H9 (cell line): ENCODE data around the gene DNER. TPM values are rescaled to one million over a fixed set of nuclear protein-coding genes. Genes with fewer than 3 reads are reported as not detected.

ENCODE experiments used
- DNase-seq: peaks from one replicate; pipeline ENCODE4 v3.0.0-alpha.2; 2017
- H2AFZ ChIP-seq: one replicate; pipeline ENCODE4 v1.6.1; 2013; ENCODE audit warnings: mild to moderate bottlenecking, low read length, control low read depth, moderate library complexity
- H2AK5ac ChIP-seq: 2 replicates; pipeline ENCODE4 v1.6.1; 2013; ENCODE audit warnings: low read length, control low read depth, mixed read lengths; ENCODE audit not compliant: insufficient read length
- H2BK120ac ChIP-seq: one replicate; pipeline ENCODE4 v1.6.1; 2013; ENCODE audit warnings: low read depth, mild to moderate bottlenecking, low read length, control low read depth, inconsistent platforms; ENCODE audit not compliant: poor library complexity, severe bottlenecking
- H2BK12ac ChIP-seq: 2 replicates; pipeline ENCODE4 v1.6.1; 2013; ENCODE audit warnings: low read length, control low read depth, mixed read lengths, low read depth; ENCODE audit not compliant: insufficient read length
- H2BK15ac ChIP-seq: 2 replicates; pipeline ENCODE4 v1.6.1; 2013; ENCODE audit warnings: low read depth, low read length, control low read depth
- H2BK20ac ChIP-seq: one replicate; pipeline ENCODE4 v1.6.1; 2013; ENCODE audit warnings: low read depth, mild to moderate bottlenecking, low read length, control low read depth, inconsistent platforms; ENCODE audit not compliant: poor library complexity, severe bottlenecking
- H2BK5ac ChIP-seq: 2 replicates; pipeline ENCODE4 v1.6.1; 2013; ENCODE audit warnings: low read length, control low read depth, mixed read lengths; ENCODE audit not compliant: insufficient read length
- H3K14ac ChIP-seq: 2 replicates; pipeline ENCODE4 v1.6.1; 2013; ENCODE audit warnings: low read length, control low read depth; ENCODE audit not compliant: insufficient read depth
- H3K18ac ChIP-seq: 2 replicates; pipeline ENCODE4 v1.6.1; 2013; ENCODE audit warnings: low read depth, mild to moderate bottlenecking, mixed read lengths, low read length, control low read depth; ENCODE audit not compliant: insufficient read length
- H3K23ac ChIP-seq: 2 replicates; pipeline ENCODE4 v1.6.1; 2013; ENCODE audit warnings: low read length, control low read depth, mixed read lengths, low read depth; ENCODE audit not compliant: insufficient read length
- H3K23me2 ChIP-seq: 2 replicates; pipeline ENCODE4 v1.6.1; 2013; ENCODE audit warnings: low read depth, mild to moderate bottlenecking, mixed read lengths, low read length, control low read depth; ENCODE audit not compliant: insufficient read length, poor library complexity, severe bottlenecking
- H3K27ac ChIP-seq: 2 replicates; pipeline ENCODE4 v1.5.1; 2013; ENCODE audit warnings: low read length, control low read depth, mixed read lengths, low read depth; ENCODE audit not compliant: insufficient read length
- H3K27me3 ChIP-seq: 2 replicates; pipeline ENCODE4 v1.6.1; 2013; ENCODE audit warnings: low read length, control low read depth, inconsistent platforms; ENCODE audit not compliant: insufficient read depth
- H3K4ac ChIP-seq: 2 replicates; pipeline ENCODE4 v1.6.1; 2013; ENCODE audit warnings: low read depth, mild to moderate bottlenecking, control low read depth, inconsistent platforms, low read length, moderate library complexity
- H3K4me1 ChIP-seq: 2 replicates; pipeline ENCODE4 v1.6.1; 2013; ENCODE audit warnings: low read length, control low read depth, inconsistent platforms; ENCODE audit not compliant: insufficient read depth
- H3K4me2 ChIP-seq: 2 replicates; pipeline ENCODE4 v1.6.1; 2013; ENCODE audit warnings: low read length, control low read depth, mixed read lengths; ENCODE audit not compliant: insufficient read length, insufficient read depth
- H3K56ac ChIP-seq: 2 replicates; pipeline ENCODE4 v1.6.1; 2013; ENCODE audit warnings: low read depth, mild to moderate bottlenecking, mixed read lengths, low read length, control low read depth; ENCODE audit not compliant: insufficient read length
- H3K79me1 ChIP-seq: 2 replicates; pipeline ENCODE4 v1.6.1; 2013; ENCODE audit warnings: low read depth, mild to moderate bottlenecking, moderate library complexity, low read length, control low read depth, inconsistent platforms; ENCODE audit not compliant: insufficient read depth, poor library complexity, severe bottlenecking
- H3K79me2 ChIP-seq: 2 replicates; pipeline ENCODE4 v1.6.1; 2013; ENCODE audit warnings: low read length, control low read depth, inconsistent platforms; ENCODE audit not compliant: insufficient read depth
- H3K9ac ChIP-seq: 2 replicates; pipeline ENCODE4 v1.6.1; 2013; ENCODE audit warnings: low read length, control low read depth, mixed read lengths; ENCODE audit not compliant: insufficient read length; ENCODE audit errors: extremely low read depth
- H3K9me3 ChIP-seq: one replicate; pipeline ENCODE4 v1.6.1; 2013; ENCODE audit warnings: low read depth, low read length, inconsistent platforms; ENCODE audit not compliant: control insufficient read depth
- H3T11ph ChIP-seq: one replicate; pipeline ENCODE4 v1.6.1; 2013; ENCODE audit warnings: mild to moderate bottlenecking, low read length, control low read depth, inconsistent platforms
- H4K20me1 ChIP-seq: one replicate; pipeline ENCODE4 v1.6.1; 2013; ENCODE audit not compliant: control insufficient read depth, insufficient read length, insufficient read depth
- H4K5ac ChIP-seq: 2 replicates; pipeline ENCODE4 v1.6.1; 2013; ENCODE audit warnings: low read depth, mild to moderate bottlenecking, mixed read lengths, low read length, control low read depth; ENCODE audit not compliant: insufficient read length
- H4K8ac ChIP-seq: replicated peaks from 2 replicates; pipeline ENCODE4 v1.6.1; 2013; ENCODE audit warnings: low read length, control low read depth, mixed read lengths, low read depth; ENCODE audit not compliant: insufficient read length
- H4K91ac ChIP-seq: 2 replicates; pipeline ENCODE4 v1.6.1; 2013; ENCODE audit warnings: low read depth, mild to moderate bottlenecking, moderate library complexity, mixed read lengths, low read length, control low read depth; ENCODE audit not compliant: insufficient read length
- H3K27ac Mint-ChIP-seq, 3 experiments: 2 replicates in 2 of 3; 3 replicates in 1 of 3; pipeline ENCODE4 v1.8.0; 2020 to 2021; ENCODE audit warnings: mixed read lengths in 3 of 3, mild to moderate bottlenecking in 1 of 3, moderate library complexity in 1 of 3
- H3K27me3 Mint-ChIP-seq: 2 replicates; pipeline ENCODE4 v1.8.0; 2021; ENCODE audit warnings: low read depth, mild to moderate bottlenecking, moderate library complexity, mixed read lengths
- H3K36me3 Mint-ChIP-seq, 3 experiments: 2 replicates in 2 of 3; 3 replicates in 1 of 3; pipeline ENCODE4 v1.8.0; 2020 to 2021; ENCODE audit warnings: low read depth in 3 of 3, mixed read lengths in 3 of 3; ENCODE audit not compliant: insufficient read depth in 1 of 3
- H3K4me1 Mint-ChIP-seq, 2 experiments: 2 replicates each; pipeline ENCODE4 v1.8.0; 2020; ENCODE audit warnings: mixed read lengths in 2 of 2
- H3K4me3 Mint-ChIP-seq, 2 experiments: 2 replicates in 1 of 2; 3 replicates in 1 of 2; pipeline ENCODE4 v1.8.0; 2020 to 2021; ENCODE audit warnings: mild to moderate bottlenecking in 2 of 2, mixed read lengths in 2 of 2, moderate library complexity in 1 of 2
- H3K9me3 Mint-ChIP-seq, 2 experiments: 2 replicates in 1 of 2; 3 replicates in 1 of 2; pipeline ENCODE4 v1.8.0; 2020; ENCODE audit warnings: mild to moderate bottlenecking in 2 of 2, mixed read lengths in 2 of 2, moderate library complexity in 1 of 2
- WGBS: extraction: QIAGEN DNeasy Blood & Tissue Kit; methylation state at CpG from one replicate; pipeline ENCODE4 v1.1.7; 2013; ENCODE audit warnings: missing lambda C conversion rate, low lambda C conversion rate, mixed read lengths; ENCODE audit not compliant: insufficient read length; ENCODE audit errors: extremely low coverage; 5-methylcytosine and 5-hydroxymethylcytosine counted together
- total RNA-seq: library from RNA; stranded (reverse); gene quantifications from 2 replicates; pipeline ENCODE4 v1.2.1, GENCODE V29; 2021
- TF ChIP-seq, protein P1 (sequence below): fragments of 200-600 bp; sonication (generic); conservative IDR thresholded peaks from 3 replicates; pipeline ENCODE4 v1.8.0; 2021; ENCODE audit warnings: antibody characterized with exemption, mild to moderate bottlenecking

The DNER gene
- total RNA-seq, 1 experiment from 2014 or later: 1.0 TPM

DNA sequence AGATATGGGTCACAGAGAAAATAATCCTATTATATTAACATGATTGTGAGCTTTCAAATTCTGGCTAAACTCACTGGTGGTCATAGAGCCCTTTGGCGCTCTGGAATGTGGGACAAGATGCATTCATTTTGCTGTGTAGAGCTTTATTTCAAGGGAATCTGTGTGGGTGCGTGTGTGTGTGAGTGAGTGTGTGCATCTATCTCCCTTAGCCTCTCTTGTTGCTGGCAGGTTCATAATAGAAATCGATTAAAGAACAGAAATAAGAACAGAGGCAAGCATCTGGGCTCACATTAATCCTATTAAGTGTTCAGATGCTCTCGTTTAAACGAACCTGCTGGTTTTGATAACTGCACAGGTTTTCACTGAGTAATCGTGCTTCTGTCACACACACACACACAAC, 287.9 kb downstream of the DNER start:
- Histone ChIP-seq H3K23me2 (no peaks in the 10 kb centered on the region), H3K4ac (no peak overlapping the region), H3K18ac (no peak overlapping the region), H3K27me3 (no peaks in the 10 kb centered on the region), H3K27ac (no peak overlapping the region), H3K56ac (no peak overlapping the region), H2BK15ac (no peak overlapping the region), H2BK120ac (no peak overlapping the region), H3T11ph (no peak overlapping the region), H2AK5ac (no peak overlapping the region), H3K9me3 (no peaks in the 10 kb centered on the region), H3K14ac (no peak overlapping the region), H3K4me1 (no peaks in the 10 kb centered on the region), H2AFZ (no peak overlapping the region), H2BK12ac (no peak overlapping the region), H3K79me1 (no peaks in the 10 kb centered on the region), H3K79me2 (no peaks in the 10 kb centered on the region), H4K8ac (no peak overlapping the region), H3K23ac (no peak overlapping the region), H4K91ac (no peak overlapping the region), H4K5ac (no peak overlapping the region), H3K4me2 (no peak overlapping the region), H4K20me1 (no peaks in the 10 kb centered on the region), H2BK5ac (no peak overlapping the region), H3K9ac (no peak overlapping the region), H2BK20ac (no peak overlapping the region)
- H3K9me3 Mint-ChIP-seq: peaks cover 3 to 5% of the 10 kb centered on the region in 2 experiments; a peak in 2 of 5 replicates
- H3K4me1 Mint-ChIP-seq: no peaks in the 10 kb centered on the region
- H3K36me3 Mint-ChIP-seq: no peaks in the 10 kb centered on the region
- H3K27ac Mint-ChIP-seq: no peak overlapping the region; a peak in 1 of 7 replicates
- WGBS: no CpG with 5 or more reads among the region's 6 CpGs
- DNase-seq: no peak
- no peaks in the 10 kb centered on the region for H3K27me3 Mint-ChIP-seq
- H3K4me3 Mint-ChIP-seq: no peak overlapping the region
- TF ChIP-seq, protein P1, sequence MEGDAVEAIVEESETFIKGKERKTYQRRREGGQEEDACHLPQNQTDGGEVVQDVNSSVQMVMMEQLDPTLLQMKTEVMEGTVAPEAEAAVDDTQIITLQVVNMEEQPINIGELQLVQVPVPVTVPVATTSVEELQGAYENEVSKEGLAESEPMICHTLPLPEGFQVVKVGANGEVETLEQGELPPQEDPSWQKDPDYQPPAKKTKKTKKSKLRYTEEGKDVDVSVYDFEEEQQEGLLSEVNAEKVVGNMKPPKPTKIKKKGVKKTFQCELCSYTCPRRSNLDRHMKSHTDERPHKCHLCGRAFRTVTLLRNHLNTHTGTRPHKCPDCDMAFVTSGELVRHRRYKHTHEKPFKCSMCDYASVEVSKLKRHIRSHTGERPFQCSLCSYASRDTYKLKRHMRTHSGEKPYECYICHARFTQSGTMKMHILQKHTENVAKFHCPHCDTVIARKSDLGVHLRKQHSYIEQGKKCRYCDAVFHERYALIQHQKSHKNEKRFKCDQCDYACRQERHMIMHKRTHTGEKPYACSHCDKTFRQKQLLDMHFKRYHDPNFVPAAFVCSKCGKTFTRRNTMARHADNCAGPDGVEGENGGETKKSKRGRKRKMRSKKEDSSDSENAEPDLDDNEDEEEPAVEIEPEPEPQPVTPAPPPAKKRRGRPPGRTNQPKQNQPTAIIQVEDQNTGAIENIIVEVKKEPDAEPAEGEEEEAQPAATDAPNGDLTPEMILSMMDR: no peak
